ENCODE measurements around the gene LMNTD2.

LMNTD2 gene

DNA sequence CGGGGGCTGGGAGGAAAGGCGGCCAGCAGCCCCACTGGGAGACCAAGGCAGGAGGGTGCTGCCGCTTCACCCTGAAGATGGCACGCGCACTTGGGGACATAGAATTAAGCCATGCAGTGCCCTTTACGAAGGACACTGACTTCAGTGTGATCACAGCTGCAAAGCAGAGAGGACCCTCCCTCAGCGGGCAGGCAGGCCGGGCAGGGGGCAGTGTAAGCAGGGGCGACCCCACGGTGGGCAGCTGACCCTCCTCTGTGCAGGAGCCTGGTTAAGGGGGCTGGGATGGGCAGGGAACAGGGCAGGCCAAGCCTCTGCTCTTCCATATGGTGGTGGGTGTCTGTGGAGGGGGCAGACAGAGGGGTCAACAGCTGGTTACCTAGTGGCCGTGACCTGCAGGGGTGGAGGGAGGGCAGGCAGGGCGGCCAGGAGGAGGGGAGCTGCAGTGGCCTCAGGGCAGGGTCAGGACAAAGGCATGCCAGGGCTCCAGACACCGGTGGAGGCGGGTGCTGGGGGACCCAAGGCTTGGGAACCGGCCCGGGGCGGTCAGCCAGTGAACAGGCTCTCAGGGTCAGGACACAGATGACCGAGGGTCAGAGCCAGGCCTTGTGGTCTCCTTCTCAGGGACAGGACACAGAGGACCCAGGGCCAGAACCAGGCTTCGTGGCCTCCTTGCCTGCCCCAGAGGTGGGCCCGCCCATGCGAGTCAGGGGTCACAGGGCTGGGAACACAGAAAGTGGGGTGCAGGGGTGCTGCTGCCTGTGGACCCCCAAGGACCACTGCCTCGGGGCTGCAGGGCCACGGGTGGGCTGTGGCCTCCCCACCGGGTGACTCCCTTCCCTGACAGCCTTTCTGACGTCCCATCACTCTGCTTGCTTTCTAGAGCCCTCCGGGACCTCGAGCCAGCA is 7.2 kb downstream of the LMNTD2 start:
- H3K9me3 Mint-ChIP-seq: no peaks in the 10 kb centered on the region
- peaks cover 12% of the 10 kb centered on the region for H3K4me1 Mint-ChIP-seq
- no peak overlapping the region for H3K27ac Mint-ChIP-seq
- H3K36me3 Mint-ChIP-seq (ENCODE audit: low read depth): no peaks in the 10 kb centered on the region
- H3K27me3 Mint-ChIP-seq (ENCODE audit: low read depth, poor library complexity): peaks cover 32% of the 10 kb centered on the region
- TF ChIP-seq, protein P1, sequence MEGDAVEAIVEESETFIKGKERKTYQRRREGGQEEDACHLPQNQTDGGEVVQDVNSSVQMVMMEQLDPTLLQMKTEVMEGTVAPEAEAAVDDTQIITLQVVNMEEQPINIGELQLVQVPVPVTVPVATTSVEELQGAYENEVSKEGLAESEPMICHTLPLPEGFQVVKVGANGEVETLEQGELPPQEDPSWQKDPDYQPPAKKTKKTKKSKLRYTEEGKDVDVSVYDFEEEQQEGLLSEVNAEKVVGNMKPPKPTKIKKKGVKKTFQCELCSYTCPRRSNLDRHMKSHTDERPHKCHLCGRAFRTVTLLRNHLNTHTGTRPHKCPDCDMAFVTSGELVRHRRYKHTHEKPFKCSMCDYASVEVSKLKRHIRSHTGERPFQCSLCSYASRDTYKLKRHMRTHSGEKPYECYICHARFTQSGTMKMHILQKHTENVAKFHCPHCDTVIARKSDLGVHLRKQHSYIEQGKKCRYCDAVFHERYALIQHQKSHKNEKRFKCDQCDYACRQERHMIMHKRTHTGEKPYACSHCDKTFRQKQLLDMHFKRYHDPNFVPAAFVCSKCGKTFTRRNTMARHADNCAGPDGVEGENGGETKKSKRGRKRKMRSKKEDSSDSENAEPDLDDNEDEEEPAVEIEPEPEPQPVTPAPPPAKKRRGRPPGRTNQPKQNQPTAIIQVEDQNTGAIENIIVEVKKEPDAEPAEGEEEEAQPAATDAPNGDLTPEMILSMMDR (IDR thresholded peaks at IDR 0.05): no peak
- peak; percentile 43 for DNase-seq
- no peak overlapping the region for H3K4me3 Mint-ChIP-seq

GRCh38 chr11:551596-551995 is 8.9 kb downstream of the LMNTD2 start:
- H3K36me3 Mint-ChIP-seq (ENCODE audit: low read depth): no peaks in the 10 kb centered on the region
- TF ChIP-seq, protein P1 (IDR thresholded peaks at IDR 0.05): no peak

DNA sequence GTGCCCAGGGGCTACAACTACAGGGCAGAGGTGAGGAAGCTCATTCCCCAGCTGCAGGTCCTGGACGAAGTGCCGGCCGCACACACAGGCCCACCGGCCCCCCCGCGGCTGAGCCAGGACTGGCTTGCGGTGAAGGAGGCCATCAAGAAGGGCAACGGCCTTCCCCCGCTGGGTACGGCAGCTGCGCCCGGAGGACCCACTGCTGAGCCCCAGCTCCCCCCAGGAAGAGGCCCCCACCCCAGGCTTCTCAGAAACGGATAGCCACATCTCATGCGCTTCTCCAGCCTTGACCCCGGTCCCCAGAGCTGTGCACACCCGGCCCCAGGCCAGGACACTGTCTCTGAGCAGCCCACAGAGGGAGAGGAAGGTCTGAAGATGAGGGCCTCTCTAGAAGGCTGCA is 9.4 kb downstream of the LMNTD2 start:
- no peak overlapping the region for H3K4me3 Mint-ChIP-seq
- no peaks in the 10 kb centered on the region for H3K36me3 Mint-ChIP-seq (ENCODE audit: low read depth)
- DNase-seq: no peak
- H3K9me3 Mint-ChIP-seq: no peaks in the 10 kb centered on the region
- H3K27ac Mint-ChIP-seq: no peak overlapping the region
- H3K27me3 Mint-ChIP-seq (ENCODE audit: low read depth, poor library complexity): peaks cover 13% of the 10 kb centered on the region
- peaks cover 7% of the 10 kb centered on the region for H3K4me1 Mint-ChIP-seq
- TF ChIP-seq, protein P1 (IDR thresholded peaks at IDR 0.05): no peak

More at GRCh38 chr11:551596-551995, 8.9 kb downstream of the LMNTD2 start:
- peaks cover 17% of the 10 kb centered on the region for H3K27me3 Mint-ChIP-seq (ENCODE audit: low read depth, poor library complexity)
- H3K27ac Mint-ChIP-seq: no peak overlapping the region
- no peak for DNase-seq
- no peaks in the 10 kb centered on the region for H3K9me3 Mint-ChIP-seq
- H3K4me3 Mint-ChIP-seq: no peak overlapping the region
- H3K4me1 Mint-ChIP-seq: peaks cover 7% of the 10 kb centered on the region

DNA sequence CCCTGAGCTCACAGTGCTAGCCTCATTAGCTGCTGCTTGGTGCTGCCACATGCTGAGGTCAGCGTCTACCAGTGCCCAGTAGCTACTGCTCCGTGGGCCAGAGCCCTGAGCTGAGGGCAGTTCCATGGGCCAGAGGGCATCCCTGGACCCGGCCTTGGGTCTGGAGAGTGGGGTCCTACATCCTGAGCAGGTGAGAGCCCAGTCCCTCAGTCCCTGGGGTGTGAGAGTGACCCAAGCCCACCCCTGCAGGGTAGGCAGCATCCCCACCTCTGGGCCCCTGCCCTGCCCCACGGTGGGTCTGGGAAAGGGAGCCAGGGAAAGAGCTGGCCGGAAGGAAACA is 9.8 kb downstream of the LMNTD2 start:
- Mint-ChIP-seq H3K4me1 (peaks cover 7% of the 10 kb centered on the region), H3K27me3 (ENCODE audit: low read depth, poor library complexity) (peaks cover 9% of the 10 kb centered on the region)

DNA sequence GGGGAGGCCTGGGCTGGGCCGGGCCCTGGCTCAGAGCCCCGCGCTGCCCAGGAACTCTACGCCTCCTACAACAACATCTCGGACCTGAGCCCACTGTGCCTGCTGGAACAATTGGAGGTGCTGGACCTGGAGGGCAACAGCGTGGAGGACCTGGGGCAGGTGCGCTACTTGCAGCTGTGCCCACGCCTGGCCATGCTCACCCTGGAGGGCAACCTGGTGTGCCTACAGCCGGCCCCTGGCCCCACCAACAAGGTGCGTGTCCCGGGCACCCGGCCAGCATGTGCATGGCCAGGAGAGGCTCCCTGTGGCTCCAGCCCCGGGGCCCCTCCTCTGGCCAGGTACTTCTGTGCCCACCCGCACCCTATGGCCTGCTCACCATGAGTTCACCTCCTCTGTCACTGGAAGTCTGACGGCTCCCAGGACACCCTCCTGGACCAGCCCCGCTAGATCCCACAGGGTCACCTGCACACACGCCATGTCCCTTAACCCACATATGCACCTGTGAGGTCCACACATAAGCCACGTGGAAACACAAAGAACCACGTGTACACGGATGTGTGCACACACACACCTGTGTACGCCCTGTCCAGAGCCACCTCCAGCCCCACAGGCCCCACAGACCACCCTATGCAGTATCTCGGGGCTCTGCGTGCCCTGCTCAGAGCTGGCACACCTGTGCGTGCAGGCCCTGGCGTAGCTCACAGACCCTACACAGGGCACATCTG is 10.4 kb downstream of the LMNTD2 start:
- DNase-seq: no peak
- H3K27me3 Mint-ChIP-seq (ENCODE audit: low read depth, poor library complexity): peaks cover 10% of the 10 kb centered on the region
- TF ChIP-seq, protein P1 (IDR thresholded peaks at IDR 0.05): no peak
- H3K36me3 Mint-ChIP-seq (ENCODE audit: low read depth): no peaks in the 10 kb centered on the region
- no peak overlapping the region for H3K4me3 Mint-ChIP-seq
- H3K9me3 Mint-ChIP-seq: no peaks in the 10 kb centered on the region
- H3K4me1 Mint-ChIP-seq: peaks cover 7% of the 10 kb centered on the region
- H3K27ac Mint-ChIP-seq: no peak overlapping the region

More for the DNA sequence above, 9.8 kb downstream of the LMNTD2 start:
- no peaks in the 10 kb centered on the region for H3K36me3 Mint-ChIP-seq (ENCODE audit: low read depth)
- H3K9me3 Mint-ChIP-seq: no peaks in the 10 kb centered on the region
- no peak overlapping the region for H3K27ac Mint-ChIP-seq
- no peak for DNase-seq
- TF ChIP-seq, protein P1 (IDR thresholded peaks at IDR 0.05): no peak
- H3K4me3 Mint-ChIP-seq: no peak overlapping the region
